ENCODE results near the gene CCDC68. TPM values are rescaled to one million over a fixed set of nuclear protein-coding genes. Genes with fewer than 3 reads are reported as not detected.

The CCDC68 gene
- total RNA-seq, 1 experiment from 2014 or later = 16.0 TPM

DNA sequence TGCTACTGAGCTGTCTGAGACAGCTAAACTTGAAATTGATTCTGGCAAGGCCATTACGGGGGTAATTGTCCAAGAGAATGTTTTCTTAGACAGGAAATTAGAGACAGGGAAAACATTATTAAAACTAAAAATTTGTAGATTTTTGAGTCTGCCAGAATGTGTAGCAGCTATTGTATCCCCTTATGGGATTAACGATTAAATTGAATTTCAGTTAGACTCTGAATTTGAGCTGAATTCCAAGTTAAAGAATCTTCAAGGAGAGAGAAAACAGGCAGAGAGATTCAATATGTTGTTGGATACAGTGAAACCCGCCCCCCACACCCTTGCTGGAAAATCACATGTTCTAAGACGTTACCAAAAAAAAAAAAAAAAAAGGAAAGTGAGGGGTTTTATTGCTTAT is 32.7 kb upstream of the CCDC68 start:
- no peaks in the 10 kb centered on the region for H3K27me3 Mint-ChIP-seq (ENCODE audit: unreplicated experiment)

DNA sequence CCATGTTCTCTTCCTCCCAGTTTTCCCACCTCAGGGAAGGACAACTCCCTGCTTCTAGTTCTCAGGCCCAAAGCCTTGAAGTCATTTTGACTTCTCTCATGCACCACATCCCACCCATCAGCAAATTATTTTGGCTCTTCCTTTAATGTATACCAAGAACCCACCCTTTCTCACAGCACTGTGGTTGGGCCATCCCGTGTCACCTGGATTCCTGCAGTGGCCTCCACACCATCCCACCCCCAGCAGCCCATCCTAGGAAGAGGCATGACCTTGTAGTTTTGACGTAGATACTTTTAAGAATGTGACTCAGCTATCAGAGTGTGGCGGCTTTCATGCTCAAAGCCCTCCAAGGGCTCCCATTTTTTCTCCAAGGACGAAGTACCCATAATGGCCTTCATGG is 25.6 kb upstream of the CCDC68 start:
- H3K27ac Mint-ChIP-seq (ENCODE audit: unreplicated experiment) = no peak overlapping the region
- intact Hi-C loops (cut with micrococcal nuclease; ENCODE audit: unreplicated experiment) = loop anchor here (10.0 kb wide), 3 partner anchors 70 to 540 kb away; no protein-coding TSS in a partner anchor
- no peaks in the 10 kb centered on the region for H3K36me3 Mint-ChIP-seq (ENCODE audit: insufficient read depth, unreplicated experiment)
- H3K4me3 Mint-ChIP-seq (ENCODE audit: low read depth, unreplicated experiment) = no peak overlapping the region
- no peaks in the 10 kb centered on the region for H3K9me3 Mint-ChIP-seq (ENCODE audit: low read depth, unreplicated experiment)
- H3K27me3 Mint-ChIP-seq (ENCODE audit: unreplicated experiment) = no peaks in the 10 kb centered on the region
- no peak for DNase-seq
- peaks cover 6% of the 10 kb centered on the region for H3K4me1 Mint-ChIP-seq (ENCODE audit: low read depth, unreplicated experiment)
- no TSS peak for BruUV-seq (replicated peaks)
- CTCF ChIA-PET = no interaction called here
- TF ChIP-seq, protein P1, sequence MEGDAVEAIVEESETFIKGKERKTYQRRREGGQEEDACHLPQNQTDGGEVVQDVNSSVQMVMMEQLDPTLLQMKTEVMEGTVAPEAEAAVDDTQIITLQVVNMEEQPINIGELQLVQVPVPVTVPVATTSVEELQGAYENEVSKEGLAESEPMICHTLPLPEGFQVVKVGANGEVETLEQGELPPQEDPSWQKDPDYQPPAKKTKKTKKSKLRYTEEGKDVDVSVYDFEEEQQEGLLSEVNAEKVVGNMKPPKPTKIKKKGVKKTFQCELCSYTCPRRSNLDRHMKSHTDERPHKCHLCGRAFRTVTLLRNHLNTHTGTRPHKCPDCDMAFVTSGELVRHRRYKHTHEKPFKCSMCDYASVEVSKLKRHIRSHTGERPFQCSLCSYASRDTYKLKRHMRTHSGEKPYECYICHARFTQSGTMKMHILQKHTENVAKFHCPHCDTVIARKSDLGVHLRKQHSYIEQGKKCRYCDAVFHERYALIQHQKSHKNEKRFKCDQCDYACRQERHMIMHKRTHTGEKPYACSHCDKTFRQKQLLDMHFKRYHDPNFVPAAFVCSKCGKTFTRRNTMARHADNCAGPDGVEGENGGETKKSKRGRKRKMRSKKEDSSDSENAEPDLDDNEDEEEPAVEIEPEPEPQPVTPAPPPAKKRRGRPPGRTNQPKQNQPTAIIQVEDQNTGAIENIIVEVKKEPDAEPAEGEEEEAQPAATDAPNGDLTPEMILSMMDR (IDR thresholded peaks at IDR 0.05; ENCODE audit: unreplicated experiment) = no peak

More for the DNA sequence above, 32.7 kb upstream of the CCDC68 start:
- TF ChIP-seq, protein P1 (IDR thresholded peaks at IDR 0.05; ENCODE audit: unreplicated experiment) = no peak
- CTCF ChIA-PET = interaction anchor here (0.6 to 1.2 kb wide), 2 partner anchors 9 to 467 kb away, joined by 3 to 6 read pairs; no protein-coding TSS in a partner anchor
- Mint-ChIP-seq H3K27ac (ENCODE audit: unreplicated experiment) (no peak overlapping the region), H3K36me3 (ENCODE audit: insufficient read depth, unreplicated experiment) (no peaks in the 10 kb centered on the region), H3K4me1 (ENCODE audit: low read depth, unreplicated experiment) (no peaks in the 10 kb centered on the region), H3K9me3 (ENCODE audit: low read depth, unreplicated experiment) (no peaks in the 10 kb centered on the region), H3K4me3 (ENCODE audit: low read depth, unreplicated experiment) (no peak overlapping the region)
- BruUV-seq (replicated peaks) = no TSS peak
- no peak for DNase-seq
- intact Hi-C loops (cut with micrococcal nuclease; ENCODE audit: unreplicated experiment) = no loop called here

DNA sequence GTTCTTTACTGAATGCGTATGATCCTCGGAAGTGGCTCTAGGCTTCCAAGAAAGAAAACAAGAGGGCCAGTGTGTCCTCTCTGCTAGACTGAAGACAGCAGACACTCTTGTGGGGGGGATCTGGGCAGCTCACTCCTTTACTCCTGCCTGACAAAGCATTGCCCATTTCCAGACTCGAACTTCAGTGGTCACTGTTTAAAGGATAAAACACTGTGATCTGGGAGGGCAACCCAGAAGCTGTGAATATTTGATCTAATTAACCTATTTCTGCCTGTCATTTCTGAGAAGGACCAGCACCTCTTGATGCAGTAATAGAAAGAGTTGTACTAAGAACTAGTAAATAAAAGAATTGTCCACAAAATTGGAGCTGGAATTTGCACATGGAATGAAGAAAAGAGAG is 24.5 kb upstream of the CCDC68 start:
- H3K4me3 Mint-ChIP-seq (ENCODE audit: low read depth, unreplicated experiment) = no peak overlapping the region
- CTCF ChIA-PET = interaction anchor here (1.0 to 1.2 kb wide), 3 partner anchors 8 to 304 kb away, joined by 3 to 4 read pairs (median 3); no protein-coding TSS in a partner anchor
- BruUV-seq (replicated peaks) = no TSS peak
- no peak overlapping the region for H3K27ac Mint-ChIP-seq (ENCODE audit: unreplicated experiment)
- no peak for DNase-seq
- H3K27me3 Mint-ChIP-seq (ENCODE audit: unreplicated experiment) = no peaks in the 10 kb centered on the region
- no peaks in the 10 kb centered on the region for H3K9me3 Mint-ChIP-seq (ENCODE audit: low read depth, unreplicated experiment)
- no peaks in the 10 kb centered on the region for H3K36me3 Mint-ChIP-seq (ENCODE audit: insufficient read depth, unreplicated experiment)
- intact Hi-C loops (cut with micrococcal nuclease; ENCODE audit: unreplicated experiment) = loop anchor here (1.0 to 10.0 kb wide), 5 partner anchors 69 to 539 kb away; no protein-coding TSS in a partner anchor
- H3K4me1 Mint-ChIP-seq (ENCODE audit: low read depth, unreplicated experiment) = peaks cover 6% of the 10 kb centered on the region
- TF ChIP-seq, protein P1 (IDR thresholded peaks at IDR 0.05; ENCODE audit: unreplicated experiment) = no peak

DNA sequence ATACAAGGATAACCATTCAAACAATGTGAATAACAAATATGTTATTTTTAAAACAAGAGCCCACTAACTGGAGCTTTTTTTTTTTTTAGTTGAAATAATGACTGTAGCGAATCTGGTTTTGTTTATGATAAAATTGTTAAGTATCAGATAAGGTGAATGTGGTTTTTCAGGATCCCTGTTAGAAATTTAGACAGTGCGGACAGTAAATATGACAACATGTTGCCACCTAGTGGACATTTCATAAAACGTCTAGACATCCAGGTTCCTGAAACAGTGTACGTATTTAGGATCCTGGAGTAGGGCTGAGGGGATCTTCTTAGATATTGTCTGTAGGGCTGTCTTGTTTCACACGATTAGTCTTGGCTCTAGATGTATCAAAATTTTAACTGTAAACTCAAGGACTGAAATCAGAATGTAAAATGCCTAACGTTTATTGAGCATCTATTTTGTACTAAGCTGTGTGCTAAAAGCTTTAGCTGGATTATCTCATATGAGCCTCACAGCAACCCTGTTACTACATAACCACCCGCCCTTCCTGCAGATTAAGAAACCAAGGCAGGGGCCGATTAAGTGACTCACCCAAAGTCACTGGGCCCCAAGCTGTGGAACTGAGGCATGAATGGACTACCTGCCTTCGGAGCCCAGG is 23.9 kb upstream of the CCDC68 start:
- H3K36me3 Mint-ChIP-seq (ENCODE audit: insufficient read depth, unreplicated experiment) = no peaks in the 10 kb centered on the region
- no peaks in the 10 kb centered on the region for H3K27me3 Mint-ChIP-seq (ENCODE audit: unreplicated experiment)
- no TSS peak for BruUV-seq (replicated peaks)
- H3K9me3 Mint-ChIP-seq (ENCODE audit: low read depth, unreplicated experiment) = no peaks in the 10 kb centered on the region
- CTCF ChIA-PET = interaction anchor here (1.0 to 1.2 kb wide), 3 partner anchors 9 to 304 kb away, joined by 3 to 4 read pairs (median 3); no protein-coding TSS in a partner anchor
- no peak overlapping the region for H3K27ac Mint-ChIP-seq (ENCODE audit: unreplicated experiment)
- H3K4me1 Mint-ChIP-seq (ENCODE audit: low read depth, unreplicated experiment) = peaks cover 6% of the 10 kb centered on the region
- no peak overlapping the region for H3K4me3 Mint-ChIP-seq (ENCODE audit: low read depth, unreplicated experiment)
- TF ChIP-seq, protein P1 (IDR thresholded peaks at IDR 0.05; ENCODE audit: unreplicated experiment) = peak; percentile 70
- intact Hi-C loops (cut with micrococcal nuclease; ENCODE audit: unreplicated experiment) = loop anchor here (1.0 to 10.0 kb wide), 5 partner anchors 68 to 538 kb away; no protein-coding TSS in a partner anchor
- peak; percentile 20 for DNase-seq
